Caco-2 (cell line): ENCODE measurements around the gene PPM1H. TPM values are rescaled to one million over a fixed set of nuclear protein-coding genes. Genes with fewer than 3 reads are reported as not detected.

Experiments used
- BruUV-seq: library from RNA; stranded (reverse); fragments of 400-500 nt; replicated peaks from 2 replicates; lab custom pipeline; 2021; lab: Mats Ljungman, UMichigan
- CTCF ChIA-PET: fragments of 300-600 bp; sonication (Branson Sonifier 250); formaldehyde crosslinking; loops from one replicate; lab custom pipeline; 2022; ENCODE audit warnings: antibody characterized with exemption; lab: Charles Lee
- POLR2A ChIA-PET: fragments of 300-600 bp; sonication (Branson Sonifier 250); formaldehyde crosslinking; loops from one replicate; lab custom pipeline; 2022; ENCODE audit warnings: antibody characterized with exemption; lab: Charles Lee
- DNase-seq, 2 experiments: peaks; one replicate each; pipeline versions ENCODE4 v3.0.0 to v3.0.0-alpha.2; 2020 to 2022
- H3K27me3 ChIP-seq: replicated peaks from 2 replicates; pipeline ENCODE4 v1.6.0; 2011; ENCODE audit warnings: low read length; ENCODE audit not compliant: control insufficient read depth, insufficient read depth
- H3K36me3 ChIP-seq: 2 replicates; pipeline ENCODE4 v1.5.1; 2011; ENCODE audit warnings: low read length; ENCODE audit not compliant: control insufficient read depth, insufficient read depth
- H3K4me1 ChIP-seq: fragments of 250-450 bp; sonication (Bioruptor Pico); 2 replicates; pipeline ENCODE4 v1.5.1; 2020; ENCODE audit warnings: mild to moderate bottlenecking
- H3K4me3 ChIP-seq: 2 replicates; pipeline ENCODE4 v1.5.1; 2011; ENCODE audit warnings: low read depth, mild to moderate bottlenecking, control low read depth, low read length
- H3K9me3 ChIP-seq: fragments of 250-450 bp; sonication (Bioruptor Pico); 2 replicates; pipeline ENCODE4 v1.5.1; 2020; ENCODE audit warnings: mild to moderate bottlenecking, moderate library complexity
- H3K27ac Mint-ChIP-seq: one replicate; pipeline ENCODE4 v1.8.0; 2022; ENCODE audit warnings: mixed read lengths; ENCODE audit not compliant: unreplicated experiment
- H3K27me3 Mint-ChIP-seq: one replicate; pipeline ENCODE4 v1.8.0; 2022; ENCODE audit warnings: mixed read lengths; ENCODE audit not compliant: insufficient read depth, unreplicated experiment
- H3K36me3 Mint-ChIP-seq: one replicate; pipeline ENCODE4 v1.8.0; 2022; ENCODE audit warnings: mild to moderate bottlenecking, mixed read lengths; ENCODE audit not compliant: insufficient read depth, unreplicated experiment
- H3K4me1 Mint-ChIP-seq: one replicate; pipeline ENCODE4 v1.8.0; 2022; ENCODE audit warnings: low read depth, mixed read lengths; ENCODE audit not compliant: unreplicated experiment
- H3K4me3 Mint-ChIP-seq: one replicate; pipeline ENCODE4 v1.8.0; 2022; ENCODE audit warnings: mild to moderate bottlenecking, moderate library complexity, mixed read lengths; ENCODE audit not compliant: unreplicated experiment
- H3K9me3 Mint-ChIP-seq: one replicate; pipeline ENCODE4 v1.8.0; 2022; ENCODE audit warnings: mixed read lengths; ENCODE audit not compliant: unreplicated experiment
- intact Hi-C: fragments of 100-400 bp; cut with micrococcal nuclease; formaldehyde crosslinking; loops from one replicate; pipeline ENCODE4 v1.10.0; 2022; ENCODE audit not compliant: unreplicated experiment
- total RNA-seq: library from RNA; stranded (reverse); gene quantifications from 2 replicates; pipeline ENCODE4 v1.2.3, GENCODE V29; 2022
- TF ChIP-seq, protein P1 (sequence below), 2 experiments: fragments of 200-600 bp in 1 of 2; IDR thresholded peaks; 1 replicate in 1 of 2; 2 replicates in 1 of 2; pipeline versions ENCODE4 v1.5.1 to v1.8.0; 2011 to 2022; ENCODE audit warnings: antibody characterized with exemption in 1 of 2, control low read depth in 1 of 2, inconsistent platforms in 1 of 2, low read depth in 1 of 2, low read length in 1 of 2, mild to moderate bottlenecking in 1 of 2, moderate library complexity in 1 of 2; ENCODE audit not compliant: insufficient read depth in 1 of 2, severe bottlenecking in 1 of 2, unreplicated experiment in 1 of 2

The PPM1H gene
- total RNA-seq, 1 experiment from 2014 or later = 151 TPM

DNA sequence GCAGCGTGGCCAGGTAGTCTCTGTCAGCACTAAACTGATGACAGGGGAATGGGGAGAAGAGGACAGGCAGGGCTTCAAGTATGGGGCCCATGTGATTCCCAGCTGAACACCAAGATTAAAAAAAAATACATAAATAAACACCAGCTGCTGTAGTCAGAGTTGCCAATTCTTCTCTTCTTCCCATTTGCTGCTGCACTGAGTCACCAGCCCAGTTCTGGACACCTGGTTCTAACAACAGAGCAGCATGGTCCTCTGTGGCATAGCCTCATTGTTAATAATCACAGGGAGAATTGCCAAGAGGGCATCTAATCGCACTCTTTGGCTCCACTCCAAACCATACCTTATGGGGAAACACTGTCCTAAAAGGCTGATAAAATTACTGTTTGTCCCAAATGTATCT, 15.1 kb downstream of the PPM1H start:
- peaks cover 24% of the 10 kb centered on the region for H3K4me1 Mint-ChIP-seq
- intact Hi-C loops = no loop called here
- Histone ChIP-seq H3K27me3 (no peaks in the 10 kb centered on the region), H3K4me1 (peaks cover 4% of the 10 kb centered on the region), H3K4me3 (no peak overlapping the region), H3K36me3 (peaks cover 2% of the 10 kb centered on the region; the same call in 1 of the 2 replicates), H3K9me3 (no peaks in the 10 kb centered on the region)
- no peaks in the 10 kb centered on the region for H3K27me3 Mint-ChIP-seq
- H3K36me3 Mint-ChIP-seq = peaks cover 68% of the 10 kb centered on the region
- ChIA-PET CTCF (no interaction called here), POLR2A (no interaction called here)
- TF ChIP-seq, protein P1, sequence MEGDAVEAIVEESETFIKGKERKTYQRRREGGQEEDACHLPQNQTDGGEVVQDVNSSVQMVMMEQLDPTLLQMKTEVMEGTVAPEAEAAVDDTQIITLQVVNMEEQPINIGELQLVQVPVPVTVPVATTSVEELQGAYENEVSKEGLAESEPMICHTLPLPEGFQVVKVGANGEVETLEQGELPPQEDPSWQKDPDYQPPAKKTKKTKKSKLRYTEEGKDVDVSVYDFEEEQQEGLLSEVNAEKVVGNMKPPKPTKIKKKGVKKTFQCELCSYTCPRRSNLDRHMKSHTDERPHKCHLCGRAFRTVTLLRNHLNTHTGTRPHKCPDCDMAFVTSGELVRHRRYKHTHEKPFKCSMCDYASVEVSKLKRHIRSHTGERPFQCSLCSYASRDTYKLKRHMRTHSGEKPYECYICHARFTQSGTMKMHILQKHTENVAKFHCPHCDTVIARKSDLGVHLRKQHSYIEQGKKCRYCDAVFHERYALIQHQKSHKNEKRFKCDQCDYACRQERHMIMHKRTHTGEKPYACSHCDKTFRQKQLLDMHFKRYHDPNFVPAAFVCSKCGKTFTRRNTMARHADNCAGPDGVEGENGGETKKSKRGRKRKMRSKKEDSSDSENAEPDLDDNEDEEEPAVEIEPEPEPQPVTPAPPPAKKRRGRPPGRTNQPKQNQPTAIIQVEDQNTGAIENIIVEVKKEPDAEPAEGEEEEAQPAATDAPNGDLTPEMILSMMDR (IDR thresholded peaks at IDR 0.05; ENCODE audit: insufficient read depth in 1 of 2, low read depth in 1 of 2, low read length in 1 of 2, severe bottlenecking in 1 of 2, unreplicated experiment in 1 of 2) = no peak
- no peak overlapping the region for H3K4me3 Mint-ChIP-seq
- BruUV-seq = no TSS peak
- H3K9me3 Mint-ChIP-seq = no peaks in the 10 kb centered on the region
- H3K27ac Mint-ChIP-seq = no peak overlapping the region
- DNase-seq = no peak

DNA sequence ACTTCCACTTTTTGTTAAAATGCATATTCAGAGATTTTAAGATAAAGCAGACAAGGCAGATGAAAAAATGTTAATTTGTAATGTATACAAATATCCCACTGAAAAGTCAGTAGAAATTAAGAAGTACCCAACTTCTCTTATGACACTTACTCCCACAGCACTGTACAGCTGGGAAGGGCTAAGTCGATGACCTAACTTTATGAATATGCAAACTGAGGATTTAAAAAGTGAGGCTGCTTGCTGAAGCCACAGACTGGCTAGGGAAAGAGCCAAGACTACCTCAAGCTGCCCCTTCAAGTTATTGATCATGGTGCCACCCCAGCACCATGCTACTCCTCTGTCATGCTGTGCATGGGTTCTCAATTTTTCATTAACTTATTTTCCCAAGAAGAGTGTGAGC, 17.0 kb downstream of the PPM1H start:
- intact Hi-C loops = loop anchor here (1.0 kb wide), 1 partner anchor 38 kb away; no protein-coding TSS in a partner anchor
- no peaks in the 10 kb centered on the region for H3K27me3 ChIP-seq
- peaks cover 13% of the 10 kb centered on the region for H3K4me1 ChIP-seq
- no peak overlapping the region for H3K4me3 Mint-ChIP-seq
- CTCF ChIA-PET = no interaction called here
- no TSS peak for BruUV-seq
- H3K36me3 ChIP-seq = peaks cover 5% of the 10 kb centered on the region
- no peaks in the 10 kb centered on the region for H3K27me3 Mint-ChIP-seq
- no peak overlapping the region for H3K27ac Mint-ChIP-seq
- H3K4me1 Mint-ChIP-seq = peaks cover 37% of the 10 kb centered on the region
- no peaks in the 10 kb centered on the region for H3K9me3 Mint-ChIP-seq
- peaks cover 70% of the 10 kb centered on the region for H3K36me3 Mint-ChIP-seq
- DNase-seq = no peak
- TF ChIP-seq, protein P1 (IDR thresholded peaks at IDR 0.05; ENCODE audit: insufficient read depth in 1 of 2, low read depth in 1 of 2, low read length in 1 of 2, severe bottlenecking in 1 of 2, unreplicated experiment in 1 of 2) = no peak
- POLR2A ChIA-PET = no interaction called here
- no peak overlapping the region for H3K4me3 ChIP-seq
- no peaks in the 10 kb centered on the region for H3K9me3 ChIP-seq

DNA sequence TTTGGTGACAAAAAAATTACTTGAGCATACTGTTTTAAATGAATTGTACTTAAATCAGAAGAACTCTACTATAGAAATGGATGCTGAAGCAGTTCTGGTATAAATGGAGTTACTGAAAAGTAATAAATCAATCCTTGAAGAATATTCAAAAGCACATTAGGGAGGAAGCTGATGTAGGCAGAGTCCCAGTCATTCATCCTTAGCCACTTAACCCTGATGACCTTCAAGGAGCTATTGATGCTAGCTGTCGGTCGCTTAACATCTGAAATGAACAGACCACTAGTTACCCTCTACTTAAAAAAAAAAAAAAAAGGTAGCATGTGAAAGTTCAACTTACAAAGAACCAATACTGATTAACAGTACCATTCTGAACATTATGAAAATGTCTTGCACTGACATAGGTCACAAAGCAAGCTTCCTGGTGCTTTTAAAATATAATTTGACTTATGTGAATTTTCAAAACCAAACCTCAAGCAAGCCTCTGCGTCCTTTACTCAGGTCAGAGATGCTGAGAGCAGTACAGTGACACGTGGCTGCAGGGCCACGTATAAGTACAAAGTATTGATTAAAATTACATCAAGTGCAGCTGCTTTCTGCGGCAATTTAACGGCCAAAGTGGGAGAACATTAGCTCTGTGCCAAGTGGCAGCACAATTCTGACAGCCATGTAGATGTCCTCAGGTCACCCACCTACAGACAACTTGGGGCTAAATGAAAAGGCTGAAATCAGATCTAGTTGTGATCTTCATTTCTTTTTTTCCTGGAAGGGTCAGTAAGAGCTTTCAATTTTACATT, 18.1 kb downstream of the PPM1H start:
- CTCF ChIA-PET = no interaction called here
- POLR2A ChIA-PET = no interaction called here
- H3K4me3 ChIP-seq = no peak overlapping the region
- no peaks in the 10 kb centered on the region for H3K27me3 Mint-ChIP-seq
- no TSS peak for BruUV-seq
- H3K36me3 Mint-ChIP-seq = peaks cover 73% of the 10 kb centered on the region
- no peak overlapping the region for H3K27ac Mint-ChIP-seq
- TF ChIP-seq, protein P1 (IDR thresholded peaks at IDR 0.05; ENCODE audit: insufficient read depth in 1 of 2, low read depth in 1 of 2, low read length in 1 of 2, severe bottlenecking in 1 of 2, unreplicated experiment in 1 of 2) = no peak
- H3K4me1 Mint-ChIP-seq = peaks cover 48% of the 10 kb centered on the region
- no peak for DNase-seq
- H3K9me3 ChIP-seq = no peaks in the 10 kb centered on the region
- no peaks in the 10 kb centered on the region for H3K27me3 ChIP-seq
- H3K4me3 Mint-ChIP-seq = no peak overlapping the region
- peaks cover 24% of the 10 kb centered on the region for H3K4me1 ChIP-seq
- H3K9me3 Mint-ChIP-seq = no peaks in the 10 kb centered on the region
- H3K36me3 ChIP-seq = peaks cover 5% of the 10 kb centered on the region
- intact Hi-C loops = loop anchor here (1.0 kb wide), 1 partner anchor 39 kb away; no protein-coding TSS in a partner anchor
